SK-N-SH treated with all-trans-retinoic acid at 6 μM for 48 hours (cell line): ENCODE results near the gene MIB2.
A peak's percentile ranks its signal among the peaks of the same experiment; 100 is the strongest.

Experiments
- ATAC-seq: fragments of 200-7000 bp; cut with Tn5 transposase; 3 replicates; pipeline ENCODE4 v1.9.1; 2020; ENCODE audit warnings: mild to moderate bottlenecking, moderate library complexity
- ARNTL ChIP-seq: fragments of 450-650 bp; formaldehyde crosslinking; IDR thresholded peaks from 2 replicates; pipeline ENCODE4 v1.5.0; 2020; ENCODE audit warnings: low read depth, mild to moderate bottlenecking, moderate library complexity, borderline replicate concordance
- BACH2 ChIP-seq: fragments of 250-450 bp; sonication (Bioruptor Pico); IDR thresholded peaks from 2 replicates; pipeline ENCODE4 v1.9.0; 2021; ENCODE audit warnings: mild to moderate bottlenecking, borderline replicate concordance
- CREB5 ChIP-seq: fragments of 250-450 bp; sonication (Bioruptor Pico); IDR thresholded peaks from 2 replicates; pipeline ENCODE4 v1.5.1; 2020; ENCODE audit warnings: low read depth, mild to moderate bottlenecking, moderate library complexity
- CSDC2 ChIP-seq: fragments of 250-450 bp; sonication (Bioruptor Pico); IDR thresholded peaks from 2 replicates; pipeline ENCODE4 v1.5.0; 2020; ENCODE audit warnings: mild to moderate bottlenecking, moderate library complexity
- ESRRG ChIP-seq: fragments of 250-450 bp; sonication (Bioruptor Pico); IDR thresholded peaks from 2 replicates; pipeline ENCODE4 v1.6.1; 2021; ENCODE audit warnings: mild to moderate bottlenecking
- GLIS3 ChIP-seq: fragments of 250-450 bp; sonication (Bioruptor Pico); IDR thresholded peaks from 2 replicates; pipeline ENCODE4 v1.5.0; 2020; ENCODE audit warnings: mild to moderate bottlenecking, moderate library complexity
- PATZ1 ChIP-seq: fragments of 250-450 bp; sonication (Bioruptor Pico); IDR thresholded peaks from 2 replicates; pipeline ENCODE4 v1.8.0; 2020; ENCODE audit warnings: mild to moderate bottlenecking, moderate library complexity, borderline replicate concordance
- POU6F1 ChIP-seq: fragments of 250-450 bp; sonication (Bioruptor Pico); IDR thresholded peaks from 2 replicates; pipeline ENCODE4 v1.8.0; 2021; ENCODE audit warnings: low read depth, mild to moderate bottlenecking, moderate library complexity, borderline replicate concordance
- PPARA ChIP-seq: fragments of 250-450 bp; sonication (Bioruptor Pico); IDR thresholded peaks from 2 replicates; pipeline ENCODE4 v1.5.0; 2020; ENCODE audit warnings: mild to moderate bottlenecking, borderline replicate concordance
- RARB ChIP-seq: fragments of 250-450 bp; sonication (Bioruptor Pico); IDR thresholded peaks from 2 replicates; pipeline ENCODE4 v1.8.0; 2021; ENCODE audit warnings: mild to moderate bottlenecking, moderate library complexity
- SNAI2 ChIP-seq: fragments of 250-450 bp; sonication (Bioruptor Pico); IDR thresholded peaks from 2 replicates; pipeline ENCODE4 v1.5.0; 2020; ENCODE audit warnings: mild to moderate bottlenecking, moderate library complexity
- TCF4 ChIP-seq: fragments of 250-450 bp; sonication (Bioruptor Pico); IDR thresholded peaks from 2 replicates; pipeline ENCODE4 v1.8.0; 2021; ENCODE audit warnings: mild to moderate bottlenecking, moderate library complexity, borderline replicate concordance
- TOX ChIP-seq: fragments of 250-450 bp; sonication (Bioruptor Pico); IDR thresholded peaks from 2 replicates; pipeline ENCODE4 v1.8.0; 2021; ENCODE audit warnings: mild to moderate bottlenecking, moderate library complexity, borderline replicate concordance
- ZC3H10 ChIP-seq: fragments of 250-450 bp; sonication (Bioruptor Pico); IDR thresholded peaks from 2 replicates; pipeline ENCODE4 v1.5.1; 2021; ENCODE audit warnings: mild to moderate bottlenecking, moderate library complexity
- ZFP3 ChIP-seq: fragments of 250-450 bp; sonication (Bioruptor Pico); IDR thresholded peaks from 2 replicates; pipeline ENCODE4 v1.5.0; 2020; ENCODE audit warnings: mild to moderate bottlenecking, moderate library complexity
- ZNF565 ChIP-seq: fragments of 450-650 bp; formaldehyde crosslinking; conservative IDR thresholded peaks from 2 replicates; pipeline ENCODE4 v1.5.0; 2020; ENCODE audit warnings: low read depth, mild to moderate bottlenecking, moderate library complexity
- ZNF70 ChIP-seq: fragments of 450-650 bp; formaldehyde crosslinking; IDR thresholded peaks from 2 replicates; pipeline ENCODE4 v1.5.0; 2020; ENCODE audit warnings: mild to moderate bottlenecking, moderate library complexity
- ZNF8 ChIP-seq: fragments of 450-650 bp; formaldehyde crosslinking; IDR thresholded peaks from 2 replicates; pipeline ENCODE4 v1.5.0; 2020; ENCODE audit warnings: mild to moderate bottlenecking, moderate library complexity
- TF ChIP-seq, protein P1 (sequence below): fragments of 250-450 bp; sonication (Bioruptor Pico); IDR thresholded peaks from 2 replicates; pipeline ENCODE4 v1.5.1; 2021; ENCODE audit warnings: mild to moderate bottlenecking, moderate library complexity
- TF ChIP-seq, protein P2 (sequence below): fragments of 250-450 bp; sonication (Bioruptor Pico); IDR thresholded peaks from 2 replicates; pipeline ENCODE4 v1.5.0; 2020; ENCODE audit warnings: mild to moderate bottlenecking, moderate library complexity

The MIB2 gene

GRCh38 chr1:1613509-1614082, 1.7 kb upstream of the MIB2 start (continued):
- TF ChIP-seq, protein P1, sequence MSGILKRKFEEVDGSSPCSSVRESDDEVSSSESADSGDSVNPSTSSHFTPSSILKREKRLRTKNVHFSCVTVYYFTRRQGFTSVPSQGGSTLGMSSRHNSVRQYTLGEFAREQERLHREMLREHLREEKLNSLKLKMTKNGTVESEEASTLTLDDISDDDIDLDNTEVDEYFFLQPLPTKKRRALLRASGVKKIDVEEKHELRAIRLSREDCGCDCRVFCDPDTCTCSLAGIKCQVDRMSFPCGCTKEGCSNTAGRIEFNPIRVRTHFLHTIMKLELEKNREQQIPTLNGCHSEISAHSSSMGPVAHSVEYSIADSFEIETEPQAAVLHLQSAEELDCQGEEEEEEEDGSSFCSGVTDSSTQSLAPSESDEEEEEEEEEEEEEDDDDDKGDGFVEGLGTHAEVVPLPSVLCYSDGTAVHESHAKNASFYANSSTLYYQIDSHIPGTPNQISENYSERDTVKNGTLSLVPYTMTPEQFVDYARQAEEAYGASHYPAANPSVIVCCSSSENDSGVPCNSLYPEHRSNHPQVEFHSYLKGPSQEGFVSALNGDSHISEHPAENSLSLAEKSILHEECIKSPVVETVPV, result no peak

- peak; percentile 2; the same call in 2 of the 3 replicates for ATAC-seq
- TF ChIP-seq PATZ1 (CRISPR knock-in tag) (no peak), BACH2 (CRISPR knock-in tag) (no peak), GLIS3 (CRISPR knock-in tag) (no peak)
Observed at GRCh38 chr1:1614204-1614953, 921 bp upstream of the MIB2 start.

DNA sequence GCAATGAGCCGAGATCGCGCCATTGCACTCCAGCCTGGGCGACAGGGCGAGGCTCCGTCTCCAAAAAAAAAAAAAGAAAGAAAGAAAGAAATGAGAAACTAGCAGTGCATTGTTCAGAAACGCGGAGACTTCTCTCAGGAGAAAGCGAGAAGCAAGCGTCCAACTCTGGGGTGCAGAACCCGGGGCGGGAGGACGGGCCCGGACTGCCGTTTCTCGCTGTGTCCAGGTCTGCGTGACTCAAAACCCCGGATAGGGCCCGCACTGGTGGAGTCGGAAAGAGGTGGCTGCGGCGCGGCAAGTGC, 395 bp upstream of the MIB2 start:
- TF ChIP-seq POU6F1, result no peak
- TF ChIP-seq ZNF565, result no peak
- no peak for TF ChIP-seq ZNF8 (CRISPR knock-in tag)
- TF ChIP-seq, protein P2, sequence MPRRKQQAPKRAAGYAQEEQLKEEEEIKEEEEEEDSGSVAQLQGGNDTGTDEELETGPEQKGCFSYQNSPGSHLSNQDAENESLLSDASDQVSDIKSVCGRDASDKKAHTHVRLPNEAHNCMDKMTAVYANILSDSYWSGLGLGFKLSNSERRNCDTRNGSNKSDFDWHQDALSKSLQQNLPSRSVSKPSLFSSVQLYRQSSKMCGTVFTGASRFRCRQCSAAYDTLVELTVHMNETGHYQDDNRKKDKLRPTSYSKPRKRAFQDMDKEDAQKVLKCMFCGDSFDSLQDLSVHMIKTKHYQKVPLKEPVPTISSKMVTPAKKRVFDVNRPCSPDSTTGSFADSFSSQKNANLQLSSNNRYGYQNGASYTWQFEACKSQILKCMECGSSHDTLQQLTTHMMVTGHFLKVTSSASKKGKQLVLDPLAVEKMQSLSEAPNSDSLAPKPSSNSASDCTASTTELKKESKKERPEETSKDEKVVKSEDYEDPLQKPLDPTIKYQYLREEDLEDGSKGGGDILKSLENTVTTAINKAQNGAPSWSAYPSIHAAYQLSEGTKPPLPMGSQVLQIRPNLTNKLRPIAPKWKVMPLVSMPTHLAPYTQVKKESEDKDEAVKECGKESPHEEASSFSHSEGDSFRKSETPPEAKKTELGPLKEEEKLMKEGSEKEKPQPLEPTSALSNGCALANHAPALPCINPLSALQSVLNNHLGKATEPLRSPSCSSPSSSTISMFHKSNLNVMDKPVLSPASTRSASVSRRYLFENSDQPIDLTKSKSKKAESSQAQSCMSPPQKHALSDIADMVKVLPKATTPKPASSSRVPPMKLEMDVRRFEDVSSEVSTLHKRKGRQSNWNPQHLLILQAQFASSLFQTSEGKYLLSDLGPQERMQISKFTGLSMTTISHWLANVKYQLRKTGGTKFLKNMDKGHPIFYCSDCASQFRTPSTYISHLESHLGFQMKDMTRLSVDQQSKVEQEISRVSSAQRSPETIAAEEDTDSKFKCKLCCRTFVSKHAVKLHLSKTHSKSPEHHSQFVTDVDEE (CRISPR knock-in tag), result no peak
- TF ChIP-seq CSDC2, result no peak
- no peak for TF ChIP-seq ZC3H10
- no peak for TF ChIP-seq GLIS3 (CRISPR knock-in tag)
- TF ChIP-seq CREB5, result no peak
- TF ChIP-seq, protein P1, result no peak
- TF ChIP-seq BACH2 (CRISPR knock-in tag), result no peak
- TF ChIP-seq PPARA (CRISPR knock-in tag), result no peak
- TF ChIP-seq TOX (CRISPR knock-in tag), result no peak
- TF ChIP-seq ZFP3 (CRISPR knock-in tag), result no peak
- no peak for TF ChIP-seq PATZ1 (CRISPR knock-in tag)
- TF ChIP-seq ESRRG (CRISPR knock-in tag), result no peak
- no peak for TF ChIP-seq TCF4 (CRISPR knock-in tag)
- TF ChIP-seq SNAI2 (CRISPR knock-in tag), result no peak
- TF ChIP-seq ARNTL (CRISPR knock-in tag), result no peak
- TF ChIP-seq RARB, result no peak
- TF ChIP-seq ZNF70 (CRISPR knock-in tag), result no peak

More for the DNA sequence above, 395 bp upstream of the MIB2 start:
- ATAC-seq, result no peak; the same call in 2 of the 3 replicates
